Erythroblast (primary cell): Measurements from ENCODE around the gene SLC35G1.

ENCODE experiments used
- GATA1 ChIP-seq: IDR thresholded peaks from 2 replicates; pipeline ENCODE4 v1.6.1; 2011; ENCODE audit warnings: low read depth, mild to moderate bottlenecking, control low read depth, low read length, moderate library complexity
- POLR2A ChIP-seq: IDR thresholded peaks from 2 replicates; pipeline ENCODE4 v1.6.1; 2011; ENCODE audit warnings: mild to moderate bottlenecking, low read length

GRCh38 chr10:93903051-93903450 lies 9.3 kb downstream of the SLC35G1 start:
- no peak for TF ChIP-seq POLR2A
- TF ChIP-seq GATA1: no peak
